HepG2 (cell line): ENCODE data around the gene CARHSP1. TPM values are rescaled to one million over a fixed set of nuclear protein-coding genes. Genes with fewer than 3 reads are reported as not detected.

Source experiments
- AGO2 ChIP-seq: fragments of 200-400 bp; formaldehyde crosslinking; optimal IDR thresholded peaks from 2 replicates; pipeline ENCODE3; 2017; ENCODE audit warnings: mild to moderate bottlenecking, low read depth, low read length, moderate library complexity
- ETV5 ChIP-seq: IDR thresholded peaks from 2 replicates; pipeline ENCODE4 v1.6.1; 2018; ENCODE audit warnings: missing biosample characterization, missing genetic modification reagents, inconsistent platforms, borderline replicate concordance
- FOXO1 ChIP-seq: sonication (generic); formaldehyde crosslinking; IDR thresholded peaks from 2 replicates; pipeline ENCODE4 v1.4.0; 2020; ENCODE audit warnings: missing genetic modification reagents
- HNF4G ChIP-seq, 2 experiments: sonication (generic) in 1 of 2; formaldehyde crosslinking in 1 of 2; IDR thresholded peaks; 2 replicates each; pipeline versions ENCODE4 v1.4.0 to v1.6.1; 2011 to 2020; ENCODE audit warnings: borderline replicate concordance in 2 of 2, low read depth in 2 of 2, mild to moderate bottlenecking in 2 of 2, low read length in 1 of 2, missing genetic modification reagents in 1 of 2, moderate library complexity in 1 of 2
- MIER3 ChIP-seq: IDR thresholded peaks from 2 replicates; pipeline ENCODE4 v1.6.1; 2016; ENCODE audit warnings: missing compliant biosample characterization, borderline replicate concordance
- MTA1 ChIP-seq: sonication (generic); formaldehyde crosslinking; IDR thresholded peaks from 2 replicates; pipeline ENCODE4 v1.4.0; 2020; ENCODE audit warnings: missing genetic modification reagents, mild to moderate bottlenecking, borderline replicate concordance
- NKX3-1 ChIP-seq: sonication (generic); formaldehyde crosslinking; IDR thresholded peaks from 2 replicates; pipeline ENCODE4 v1.5.0; 2020; ENCODE audit warnings: missing genetic modification reagents
- POLR2A ChIP-seq, 2 experiments: IDR thresholded peaks; 2 replicates each; pipeline ENCODE4 v1.6.1; 2011; ENCODE audit warnings: low read depth in 2 of 2, low read length in 2 of 2, mild to moderate bottlenecking in 1 of 2, moderate library complexity in 1 of 2; ENCODE audit not compliant: insufficient read depth in 1 of 2
- RBM22 ChIP-seq: fragments of 200-400 bp; formaldehyde crosslinking; optimal IDR thresholded peaks from 2 replicates; pipeline ENCODE3; 2017; ENCODE audit warnings: mild to moderate bottlenecking, low read length, moderate library complexity
- ZMYM4 ChIP-seq: sonication (generic); formaldehyde crosslinking; IDR thresholded peaks from 2 replicates; pipeline ENCODE4 v1.8.1; 2023; ENCODE audit warnings: mild to moderate bottlenecking, missing genetic modification reagents
- ZNF30 ChIP-seq: sonication (generic); formaldehyde crosslinking; IDR thresholded peaks from 2 replicates; pipeline ENCODE4 v1.5.0; 2020; ENCODE audit warnings: mild to moderate bottlenecking, missing genetic modification reagents
- ZNF468 ChIP-seq: sonication (generic); formaldehyde crosslinking; IDR thresholded peaks from 2 replicates; pipeline ENCODE4 v1.8.0; 2022; ENCODE audit warnings: mild to moderate bottlenecking, moderate library complexity, missing genetic modification reagents
- ZNF496 ChIP-seq: sonication (generic); formaldehyde crosslinking; IDR thresholded peaks from 2 replicates; pipeline ENCODE4 v1.8.1; 2023; ENCODE audit warnings: mild to moderate bottlenecking, moderate library complexity, missing genetic modification reagents; ENCODE audit not compliant: insufficient replicate concordance
- polyA plus RNA-seq, 8 experiments: library from polyadenylated mRNA; depleted of rRNA in 3 of 8; stranded (reverse) in 7 of 8; unstranded in 1 of 8; fragments of >200 nt; fragmentation: Illumina TruSeq in 4 of 8; extraction: Trizol in 4 of 8; gene quantifications; 2 replicates each; pipeline versions ENCODE4 v1.2.1 to v1.2.3, GENCODE V29; 2011 to 2016; ENCODE audit warnings: low read depth in 4 of 8, missing spikeins in 1 of 8, mixed read lengths in 1 of 8; ENCODE audit not compliant: insufficient read depth in 1 of 8
- total RNA-seq, 5 experiments: library from RNA; depleted of rRNA; stranded (reverse); fragments of >200 nt; fragmentation: Illumina TruSeq; extraction: Trizol; gene quantifications; 2 replicates each; pipeline ENCODE4 v1.2.3, GENCODE V29; 2016; ENCODE audit warnings: low read depth in 1 of 5
- TF ChIP-seq, protein P1 (sequence below): sonication (generic); formaldehyde crosslinking; IDR thresholded peaks from 2 replicates; pipeline ENCODE4 v1.8.1; 2023; ENCODE audit warnings: mild to moderate bottlenecking, moderate library complexity, missing genetic modification reagents
- TF ChIP-seq, protein P2 (sequence below): sonication (generic); formaldehyde crosslinking; IDR thresholded peaks from 2 replicates; pipeline ENCODE4 v1.8.0; 2022; ENCODE audit warnings: missing genetic modification reagents, low read depth, mild to moderate bottlenecking, borderline replicate concordance

The CARHSP1 gene
- total and polyA plus RNA-seq, 2 of the 13 experiments (the other 11 are each of a cell fraction or from before 2014, with no cell fraction given): 173 to 345 TPM

DNA sequence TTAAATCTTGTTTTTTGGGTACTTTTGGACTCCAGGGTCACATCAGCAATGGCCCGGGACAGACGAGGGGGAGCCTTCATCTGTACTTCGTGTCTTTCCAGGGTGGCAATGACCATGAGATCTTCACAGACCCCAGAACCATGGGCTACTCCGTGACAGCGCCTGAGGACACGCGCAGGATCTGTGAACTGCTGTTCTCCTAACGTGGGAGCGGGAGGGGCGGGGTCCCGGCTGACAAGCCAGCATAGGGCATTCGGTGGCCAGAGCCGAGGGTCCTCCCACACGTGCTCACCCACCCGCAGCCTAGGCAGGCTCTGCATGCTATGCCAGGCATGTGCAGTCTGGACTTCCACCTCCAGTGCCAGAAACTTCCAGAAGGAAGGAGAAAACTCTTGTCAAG is 21.2 kb downstream of the CARHSP1 start (continued):
- no peak for TF ChIP-seq ETV5
- TF ChIP-seq, protein P1, sequence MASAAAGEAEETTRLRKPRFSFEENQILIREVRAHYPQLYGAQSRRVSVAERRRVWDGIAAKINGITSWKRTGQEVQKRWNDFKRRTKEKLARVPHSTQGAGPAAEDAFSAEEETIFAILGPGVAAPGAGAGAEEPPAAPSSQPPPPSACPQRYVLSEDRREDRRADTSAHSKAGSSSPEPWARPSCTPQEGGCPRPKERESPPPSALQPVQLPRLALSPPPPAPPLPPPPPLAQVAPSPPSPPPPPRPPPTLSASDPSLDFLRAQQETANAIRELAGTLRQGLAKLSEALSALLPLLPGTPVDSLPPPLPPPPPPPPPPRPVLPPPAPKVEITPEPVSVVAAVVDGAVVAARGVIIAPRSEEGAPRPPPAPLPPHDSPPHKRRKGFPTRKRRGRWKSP (CRISPR knock-in tag): no peak
- TF ChIP-seq ZNF30: no peak
- peak in 1 of 2 experiments; percentile 29; a peak in 2 of 4 replicates for TF ChIP-seq POLR2A (IDR thresholded peaks at IDR 0.05; ENCODE audit: insufficient read depth in 1 of 2, low read depth in 2 of 2, low read length in 2 of 2)
- no peak for TF ChIP-seq MIER3
- no peak for TF ChIP-seq MTA1 (CRISPR knock-in tag)
- TF ChIP-seq, protein P2, sequence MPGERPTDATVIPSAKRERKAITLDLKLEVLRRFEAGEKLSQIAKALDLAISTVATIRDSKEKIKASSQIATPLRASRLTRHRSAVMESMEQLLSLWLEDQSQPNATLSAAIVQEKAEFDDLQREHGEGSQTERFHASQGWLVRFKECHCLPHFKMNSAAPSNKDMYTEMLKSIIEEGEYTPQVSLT: no peak
- TF ChIP-seq ZMYM4 (CRISPR knock-in tag): no peak
- TF ChIP-seq AGO2: peak; percentile 70
- no peak for TF ChIP-seq ZNF496
- TF ChIP-seq HNF4G (IDR thresholded peaks at IDR 0.05; ENCODE audit: borderline replicate concordance, low read depth, low read length): no peak
- TF ChIP-seq HNF4G (CRISPR knock-in tag; IDR thresholded peaks at IDR 0.05; ENCODE audit: borderline replicate concordance, low read depth): no peak
- TF ChIP-seq RBM22: peak; percentile 56
- TF ChIP-seq ZNF468 (CRISPR knock-in tag): no peak
- no peak for TF ChIP-seq FOXO1 (CRISPR knock-in tag)
- no peak for TF ChIP-seq NKX3-1 (CRISPR knock-in tag)
